SJCRH30 (cell line): Measurements from ENCODE around the gene SSMEM1. TPM values are rescaled to one million over a fixed set of nuclear protein-coding genes. Genes with fewer than 3 reads are reported as not detected.

Experiments used
- DNase-seq, 2 experiments: peaks; one replicate each; pipeline ENCODE4 v3.0.0-alpha.2; 2015 to 2020
- H3K27ac ChIP-seq: fragments of 250-450 bp; sonication (Bioruptor Pico); 2 replicates; pipeline ENCODE4 v1.5.1; 2020; ENCODE audit warnings: mild to moderate bottlenecking, moderate library complexity
- H3K27me3 ChIP-seq: fragments of 250-450 bp; sonication (Bioruptor Pico); 2 replicates; pipeline ENCODE4 v1.5.1; 2020; ENCODE audit warnings: mild to moderate bottlenecking, moderate library complexity
- H3K36me3 ChIP-seq: fragments of 250-450 bp; sonication (Bioruptor Pico); 2 replicates; pipeline ENCODE4 v1.5.1; 2020; ENCODE audit warnings: mild to moderate bottlenecking, moderate library complexity
- H3K4me1 ChIP-seq: fragments of 250-450 bp; sonication (Bioruptor Pico); 2 replicates; pipeline ENCODE4 v1.5.1; 2020; ENCODE audit warnings: mild to moderate bottlenecking, moderate library complexity
- H3K4me3 ChIP-seq: fragments of 250-450 bp; sonication (Bioruptor Pico); 2 replicates; pipeline ENCODE4 v1.5.1; 2020; ENCODE audit warnings: mild to moderate bottlenecking, moderate library complexity
- H3K9me3 ChIP-seq: fragments of 250-450 bp; sonication (Bioruptor Pico); replicated peaks from 2 replicates; pipeline ENCODE4 v1.5.1; 2020; ENCODE audit warnings: mild to moderate bottlenecking, moderate library complexity
- total RNA-seq: library from RNA; depleted of rRNA; stranded (reverse); fragments of >200 nt; shearing (Covaris generic); gene quantifications from 2 replicates; pipeline ENCODE4 v1.2.3, GENCODE V29; 2014

SSMEM1 gene
- total RNA-seq, 1 experiment from 2014 or later, result not detected

GRCh38 chr7:130196476-130196875 lies 11.2 kb upstream of the SSMEM1 start:
- no peak overlapping the region for H3K4me3 ChIP-seq
- no peaks in the 10 kb centered on the region for H3K27me3 ChIP-seq
- no peak overlapping the region for H3K27ac ChIP-seq
- no peaks in the 10 kb centered on the region for H3K9me3 ChIP-seq
- DNase-seq, result no peak
- H3K4me1 ChIP-seq, result no peaks in the 10 kb centered on the region
- peaks cover 57% of the 10 kb centered on the region for H3K36me3 ChIP-seq

GRCh38 chr7:130197094-130197493 lies 10.6 kb upstream of the SSMEM1 start:
- H3K4me1 ChIP-seq, result no peaks in the 10 kb centered on the region
- H3K36me3 ChIP-seq, result peaks cover 54% of the 10 kb centered on the region
- no peak overlapping the region for H3K4me3 ChIP-seq
- no peak for DNase-seq
- no peaks in the 10 kb centered on the region for H3K27me3 ChIP-seq
- no peaks in the 10 kb centered on the region for H3K9me3 ChIP-seq
- H3K27ac ChIP-seq, result no peak overlapping the region

- H3K4me3 ChIP-seq, result no peak overlapping the region
- no peaks in the 10 kb centered on the region for H3K9me3 ChIP-seq
- H3K27ac ChIP-seq, result no peak overlapping the region
- no peaks in the 10 kb centered on the region for H3K27me3 ChIP-seq
- no peak for DNase-seq
- H3K4me1 ChIP-seq, result no peaks in the 10 kb centered on the region; the same call in 1 of the 2 replicates
- H3K36me3 ChIP-seq, result peaks cover 52% of the 10 kb centered on the region
Measured at GRCh38 chr7:130201796-130202195, 5.9 kb upstream of the SSMEM1 start.

- DNase-seq, result peak; percentile 100
- Histone ChIP-seq H3K4me1 (peaks cover 6% of the 10 kb centered on the region), H3K36me3 (peaks cover 20% of the 10 kb centered on the region)
Measured at GRCh38 chr7:130205084-130205947, 2.3 kb upstream of the SSMEM1 start, which contains the start of gene TMEM209. TMEM209 (minus strand) TSS chr7:130205406; CDS start chr7:130205375, 31 bp downstream.

GRCh38 chr7:130207033-130207432 lies 627 bp upstream of the SSMEM1 start:
- Histone ChIP-seq H3K36me3 (peaks cover 9% of the 10 kb centered on the region), H3K4me3 (no peak overlapping the region), H3K27me3 (no peaks in the 10 kb centered on the region), H3K9me3 (no peaks in the 10 kb centered on the region; the same call in 1 of the 2 replicates), H3K27ac (no peak overlapping the region), H3K4me1 (peaks cover 8% of the 10 kb centered on the region)
- DNase-seq, result no peak

More at GRCh38 chr7:130205084-130205947, 2.3 kb upstream of the SSMEM1 start, which contains the start of gene TMEM209:
- Histone ChIP-seq H3K27me3 (no peaks in the 10 kb centered on the region), H3K27ac (peak within 1 kb of the TSS; percentile 97), H3K4me3 (peak within 1 kb of the TSS; percentile 65), H3K9me3 (no peaks in the 10 kb centered on the region)

- peaks cover 8% of the 10 kb centered on the region for H3K4me1 ChIP-seq
- peaks cover 2% of the 10 kb centered on the region for H3K36me3 ChIP-seq
- no peak overlapping the region for H3K27ac ChIP-seq
- DNase-seq, result no peak
- no peak overlapping the region for H3K4me3 ChIP-seq
- no peaks in the 10 kb centered on the region; the same call in 1 of the 2 replicates for H3K9me3 ChIP-seq
- H3K27me3 ChIP-seq, result no peaks in the 10 kb centered on the region
Measured at GRCh38 chr7:130208516-130208915, 856 bp downstream of the SSMEM1 start.

GRCh38 chr7:130210181-130210935 lies 2.7 kb downstream of the SSMEM1 start:
- no peaks in the 10 kb centered on the region for H3K36me3 ChIP-seq
- H3K4me1 ChIP-seq, result peaks cover 8% of the 10 kb centered on the region; the same call in 1 of the 2 replicates
- no peaks in the 10 kb centered on the region for H3K27me3 ChIP-seq
- no peaks in the 10 kb centered on the region; the same call in none of the 2 replicates for H3K9me3 ChIP-seq
- H3K27ac ChIP-seq, result peak overlapping the region; percentile 12
- DNase-seq, result peak in 1 of 2 experiments; percentile 64
- H3K4me3 ChIP-seq, result no peak overlapping the region

GRCh38 chr7:130213828-130214227 lies 6.2 kb downstream of the SSMEM1 start:
- no peak overlapping the region for H3K27ac ChIP-seq

GRCh38 chr7:130216025-130216424 lies 8.4 kb downstream of the SSMEM1 start:
- DNase-seq, result no peak
- Histone ChIP-seq H3K36me3 (no peaks in the 10 kb centered on the region), H3K9me3 (no peaks in the 10 kb centered on the region; the same call in none of the 2 replicates), H3K4me1 (peaks cover 14% of the 10 kb centered on the region), H3K27me3 (no peaks in the 10 kb centered on the region), H3K4me3 (no peak overlapping the region), H3K27ac (no peak overlapping the region)

More at GRCh38 chr7:130213828-130214227, 6.2 kb downstream of the SSMEM1 start:
- no peak overlapping the region for H3K4me3 ChIP-seq
- no peak for DNase-seq
- H3K9me3 ChIP-seq, result no peaks in the 10 kb centered on the region; the same call in none of the 2 replicates
- no peaks in the 10 kb centered on the region for H3K27me3 ChIP-seq
- H3K36me3 ChIP-seq, result no peaks in the 10 kb centered on the region
- H3K4me1 ChIP-seq, result peaks cover 9% of the 10 kb centered on the region

GRCh38 chr7:130216750-130217149 lies 9.1 kb downstream of the SSMEM1 start:
- Histone ChIP-seq H3K27ac (no peak overlapping the region), H3K36me3 (no peaks in the 10 kb centered on the region), H3K4me3 (no peak overlapping the region), H3K9me3 (no peaks in the 10 kb centered on the region; the same call in none of the 2 replicates), H3K4me1 (peaks cover 20% of the 10 kb centered on the region), H3K27me3 (no peaks in the 10 kb centered on the region)
- no peak for DNase-seq

- peak; percentile 60 to 78 for DNase-seq
- Histone ChIP-seq H3K36me3 (no peaks in the 10 kb centered on the region), H3K9me3 (no peaks in the 10 kb centered on the region; the same call in 1 of the 2 replicates), H3K4me3 (no peak overlapping the region), H3K27ac (peak overlapping the region; percentile 49), H3K27me3 (no peaks in the 10 kb centered on the region), H3K4me1 (peaks cover 20% of the 10 kb centered on the region)
Measured at GRCh38 chr7:130218806-130219620, 11.4 kb downstream of the SSMEM1 start.

- DNase-seq, result no peak
- no peaks in the 10 kb centered on the region for H3K36me3 ChIP-seq
Measured at GRCh38 chr7:130219871-130220270, 12.2 kb downstream of the SSMEM1 start.

GRCh38 chr7:130221746-130222145 lies 14.1 kb downstream of the SSMEM1 start:
- Histone ChIP-seq H3K27me3 (no peaks in the 10 kb centered on the region), H3K27ac (no peak overlapping the region), H3K4me1 (peaks cover 20% of the 10 kb centered on the region), H3K4me3 (no peak overlapping the region), H3K36me3 (no peaks in the 10 kb centered on the region), H3K9me3 (0 out of 2 replicates have a peak, but pooled peaks cover 5% of the 10 kb centered on the region)
- peak; percentile 35 to 66 for DNase-seq

More at GRCh38 chr7:130219871-130220270, 12.2 kb downstream of the SSMEM1 start:
- Histone ChIP-seq H3K4me1 (peaks cover 20% of the 10 kb centered on the region), H3K4me3 (no peak overlapping the region), H3K27ac (peak overlapping the region; percentile 49), H3K27me3 (no peaks in the 10 kb centered on the region), H3K9me3 (no peaks in the 10 kb centered on the region)

GRCh38 chr7:130223646-130224045 lies 16.0 kb downstream of the SSMEM1 start:
- no peak overlapping the region for H3K4me3 ChIP-seq
- DNase-seq, result no peak
- peaks cover 25% of the 10 kb centered on the region for H3K4me1 ChIP-seq
- H3K27ac ChIP-seq, result no peak overlapping the region
- no peaks in the 10 kb centered on the region for H3K36me3 ChIP-seq
- H3K27me3 ChIP-seq, result no peaks in the 10 kb centered on the region
- H3K9me3 ChIP-seq, result 0 out of 2 replicates have a peak, but pooled peaks cover 5% of the 10 kb centered on the region
